ENCODE data around the gene CRISP1. TPM values are rescaled to one million over a fixed set of nuclear protein-coding genes. Genes with fewer than 3 reads are reported as not detected.

Gene CRISP1
- total RNA-seq, 4 donors from 2014 or later, result not detected

GRCh38 chr6:49888742-49889431, 22.6 kb upstream of the CRISP1 start:
- no peak for ATAC-seq (ENCODE audit: low FRiP score)
- no peak for TF ChIP-seq CTCF (IDR thresholded peaks at IDR 0.05)

GRCh38 chr6:49868951-49869529, 2.7 kb upstream of the CRISP1 start:
- ATAC-seq (ENCODE audit: low FRiP score), result no peak
- no peak for TF ChIP-seq CTCF (IDR thresholded peaks at IDR 0.05)
- DNase-seq (ENCODE audit: low spot score), result no peak

More at GRCh38 chr6:49888742-49889431, 22.6 kb upstream of the CRISP1 start:
- no peak for DNase-seq (ENCODE audit: low spot score)

- TF ChIP-seq CTCF (IDR thresholded peaks at IDR 0.05), result no peak
- DNase-seq (ENCODE audit: low spot score) (no peak), ATAC-seq (ENCODE audit: low FRiP score) (no peak)
Observed at GRCh38 chr6:49856282-49856681, 10.1 kb downstream of the CRISP1 start.

- no peak for TF ChIP-seq CTCF (IDR thresholded peaks at IDR 0.05)
- ATAC-seq (ENCODE audit: low FRiP score) (no peak), DNase-seq (ENCODE audit: low spot score) (no peak)
Observed at GRCh38 chr6:49855221-49855620, 11.1 kb downstream of the CRISP1 start.

GRCh38 chr6:49852975-49853374, 13.4 kb downstream of the CRISP1 start:
- TF ChIP-seq CTCF (IDR thresholded peaks at IDR 0.05), result no peak

GRCh38 chr6:49849213-49849907, 17.0 kb downstream of the CRISP1 start:
- ATAC-seq (ENCODE audit: low FRiP score) (no peak), DNase-seq (ENCODE audit: low spot score) (no peak)
- no peak for TF ChIP-seq CTCF (IDR thresholded peaks at IDR 0.05)

More at GRCh38 chr6:49852975-49853374, 13.4 kb downstream of the CRISP1 start:
- DNase-seq (ENCODE audit: low spot score) (no peak), ATAC-seq (ENCODE audit: low FRiP score) (no peak)
